ENCODE measurements around the gene PCDHB8.
"Not testable (repeated sequence)": the region's sequence is repeated elsewhere in the genome, so short reads cannot be mapped to it uniquely, and the experiment has no call there.

PCDHB8 gene

GRCh38 chr5:141150993-141151325 lies 26.6 kb upstream of the PCDHB8 start:
- H3K4me1 ChIP-seq, result no peaks in the 10 kb centered on the region
- no peaks in the 10 kb centered on the region for H3K36me3 ChIP-seq
- H3K9me3 ChIP-seq, result no peaks in the 10 kb centered on the region
- H3K4me3 ChIP-seq (ENCODE audit: low read depth, low read length), result no peak overlapping the region
- H3K27me3 ChIP-seq, result peaks cover 4% of the 10 kb centered on the region
- TF ChIP-seq CTCF (IDR thresholded peaks at IDR 0.05; ENCODE audit: low read depth, low read length), result no peak
- DNase-seq, result no peak

- H3K9me3 ChIP-seq; H3K27me3 ChIP-seq; H3K4me1 ChIP-seq; H3K4me3 ChIP-seq (ENCODE audit: low read depth, low read length); DNase-seq; H3K36me3 ChIP-seq: not testable (repeated sequence)
Measured at GRCh38 chr5:141151632-141152031, 26.0 kb upstream of the PCDHB8 start.

GRCh38 chr5:141152096-141152495 lies 25.5 kb upstream of the PCDHB8 start:
- H3K27me3 ChIP-seq; H3K4me3 ChIP-seq (ENCODE audit: low read depth, low read length); DNase-seq: not testable (repeated sequence)

GRCh38 chr5:141155540-141156374 lies 21.8 kb upstream of the PCDHB8 start:
- DNase-seq, result no peak
- TF ChIP-seq CTCF (IDR thresholded peaks at IDR 0.05; ENCODE audit: low read depth, low read length), result peak; percentile 58
- H3K27me3 ChIP-seq, result no peaks in the 10 kb centered on the region
- no peaks in the 10 kb centered on the region for H3K4me1 ChIP-seq
- H3K36me3 ChIP-seq, result no peaks in the 10 kb centered on the region
- H3K9me3 ChIP-seq, result no peaks in the 10 kb centered on the region
- H3K4me3 ChIP-seq (ENCODE audit: low read depth, low read length), result no peak overlapping the region

More at GRCh38 chr5:141152096-141152495, 25.5 kb upstream of the PCDHB8 start:
- H3K36me3 ChIP-seq, H3K4me1 ChIP-seq, H3K9me3 ChIP-seq: not testable (repeated sequence)

- not testable (repeated sequence) for H3K9me3 ChIP-seq; H3K4me3 ChIP-seq (ENCODE audit: low read depth, low read length); H3K4me1 ChIP-seq; H3K36me3 ChIP-seq; DNase-seq; H3K27me3 ChIP-seq
Measured at GRCh38 chr5:141157356-141157755, 20.2 kb upstream of the PCDHB8 start.

- not testable (repeated sequence) for H3K4me1 ChIP-seq; H3K9me3 ChIP-seq; H3K36me3 ChIP-seq; H3K4me3 ChIP-seq (ENCODE audit: low read depth, low read length); DNase-seq; H3K27me3 ChIP-seq
Measured at GRCh38 chr5:141157901-141158300, 19.7 kb upstream of the PCDHB8 start.

- peak; percentile 89 for TF ChIP-seq CTCF (IDR thresholded peaks at IDR 0.05; ENCODE audit: low read depth, low read length)
- Histone ChIP-seq H3K27me3 (no peaks in the 10 kb centered on the region; the same call in none of the 2 replicates), H3K9me3 (no peaks in the 10 kb centered on the region; the same call in 1 of the 2 replicates), H3K36me3 (no peaks in the 10 kb centered on the region), H3K4me1 (no peaks in the 10 kb centered on the region), H3K4me3 (ENCODE audit: low read depth, low read length) (no peak within 1 kb of the TSS; the same call in 1 of the 2 replicates)
- peak; percentile 57 for DNase-seq
Measured at GRCh38 chr5:141172381-141173204, 5.0 kb upstream of the PCDHB8 start, which contains the start of gene PCDHB7. Gene PCDHB7, plus strand, starts transcription at chr5:141172644. Its CDS starts 192 bp downstream, at chr5:141172836.

- not testable (repeated sequence) for H3K9me3 ChIP-seq; H3K4me3 ChIP-seq (ENCODE audit: low read depth, low read length); DNase-seq; H3K27me3 ChIP-seq; H3K36me3 ChIP-seq; H3K4me1 ChIP-seq
Measured at GRCh38 chr5:141174291-141175104, 3.1 kb upstream of the PCDHB8 start.

Measured in BE2C (cell line).